CD4-positive, alpha-beta T cell treated with Interleukin-2 at 100 ng/mL for 4 hours (primary cell): ENCODE results near the gene NCOA5.

Experiments used
- DNase-seq: peaks from one replicate; pipeline ENCODE4 v3.0.0-alpha.2; 2020; ENCODE audit warnings: low spot score

The NCOA5 gene

DNA sequence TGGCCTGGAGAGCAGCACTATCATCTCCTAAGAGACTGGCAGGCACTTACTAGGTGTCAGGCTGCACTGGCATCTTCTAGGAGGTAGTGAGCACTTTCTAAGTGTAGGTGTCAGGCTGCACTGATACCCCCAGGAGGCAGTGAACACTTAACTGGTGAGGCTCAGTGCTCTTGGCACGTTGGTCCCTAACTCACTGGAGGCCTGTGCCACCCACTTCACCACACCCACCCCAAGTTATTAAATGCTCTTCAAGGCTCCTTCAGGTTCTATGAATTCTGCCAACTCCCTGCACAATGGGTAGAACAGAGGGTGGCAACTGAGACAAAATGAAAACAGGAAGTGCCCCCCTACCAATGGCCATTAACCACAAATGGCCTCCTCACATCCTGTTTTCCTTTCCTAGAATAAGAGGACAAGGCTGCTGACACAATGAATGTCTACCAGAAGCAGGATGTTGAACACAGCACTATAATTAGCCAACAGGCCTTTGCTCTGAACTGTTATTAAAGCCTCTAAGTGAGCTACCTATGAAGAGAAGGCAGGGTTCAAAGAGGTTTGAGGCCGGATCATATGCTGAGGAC lies 29.4 kb downstream of the NCOA5 start:
- peak; percentile 24 for DNase-seq

- DNase-seq, result no peak
These were observed 31.0 kb downstream of the NCOA5 start for GRCh38 chr20:46058599-46059281.

GRCh38 chr20:46057856-46058598 lies 31.7 kb downstream of the NCOA5 start:
- DNase-seq, result peak; percentile 9

- DNase-seq, result no peak
These were observed 32.5 kb downstream of the NCOA5 start for GRCh38 chr20:46056970-46057855.

DNA sequence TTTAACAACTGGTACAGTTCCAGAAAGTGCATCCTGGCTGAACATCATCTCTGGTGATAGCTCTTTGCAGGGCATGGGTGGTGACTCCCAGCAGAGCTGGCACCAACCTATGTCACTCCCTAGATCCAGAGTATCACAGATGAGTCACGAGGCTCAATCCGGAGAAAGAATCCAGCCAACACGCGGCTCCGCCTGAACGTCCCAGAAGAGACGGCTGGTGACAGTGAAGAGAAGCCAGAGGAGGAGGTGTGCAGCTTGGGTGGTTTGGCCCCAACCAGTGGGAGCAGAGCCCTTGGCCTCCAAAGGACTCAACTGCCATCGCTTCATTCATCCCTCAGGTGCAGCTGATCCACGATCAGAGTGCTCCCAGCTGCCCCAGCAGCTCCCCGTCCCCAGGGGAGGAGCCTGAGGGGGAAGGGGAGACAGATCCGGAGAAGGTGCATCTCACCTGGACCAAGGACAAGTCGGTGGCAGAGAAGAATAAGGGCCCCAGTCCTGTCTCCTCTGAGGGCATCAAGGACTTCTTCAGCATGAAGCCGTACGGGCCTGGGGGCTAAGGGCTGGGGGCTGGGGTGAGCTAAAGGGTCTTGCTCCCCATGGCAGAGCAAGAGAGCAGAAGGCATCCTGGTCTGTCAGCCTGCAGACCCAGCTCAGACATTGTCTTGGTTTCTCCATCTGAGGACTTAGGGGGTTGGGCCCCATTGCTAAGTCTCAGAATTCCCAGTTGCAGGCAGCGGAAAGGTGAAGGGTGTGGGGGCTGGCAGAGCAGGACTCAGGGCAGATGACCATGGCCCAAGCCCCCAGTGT lies 33.5 kb downstream of the NCOA5 start:
- DNase-seq, result no peak

- no peak for DNase-seq
These were observed 34.5 kb downstream of the NCOA5 start for GRCh38 chr20:46055269-46055668.

- no peak for DNase-seq
These were observed 35.2 kb downstream of the NCOA5 start for GRCh38 chr20:46054606-46055005.

DNA sequence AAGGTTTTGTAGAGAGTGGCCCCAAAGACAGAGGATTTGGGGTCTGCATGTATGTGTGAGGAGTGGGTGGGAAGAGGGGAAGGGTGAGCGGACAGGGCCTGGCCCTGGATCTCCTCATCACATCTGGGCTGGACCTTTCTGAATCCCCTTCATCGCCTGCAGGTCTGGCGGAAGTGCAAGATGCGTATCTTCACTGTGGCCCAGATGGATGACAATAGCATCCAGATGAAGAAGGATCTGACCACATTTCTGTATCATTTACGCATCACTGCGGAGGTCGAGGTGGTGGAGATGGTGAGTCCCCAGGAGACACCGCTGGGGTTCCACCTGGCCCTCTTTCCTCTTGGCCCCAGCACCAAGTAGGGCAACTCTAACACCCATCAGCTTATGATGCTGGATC lies 36.3 kb downstream of the NCOA5 start:
- DNase-seq, result no peak

- no peak for DNase-seq
These were observed 38.0 kb downstream of the NCOA5 start for GRCh38 chr20:46051556-46052308.

DNA sequence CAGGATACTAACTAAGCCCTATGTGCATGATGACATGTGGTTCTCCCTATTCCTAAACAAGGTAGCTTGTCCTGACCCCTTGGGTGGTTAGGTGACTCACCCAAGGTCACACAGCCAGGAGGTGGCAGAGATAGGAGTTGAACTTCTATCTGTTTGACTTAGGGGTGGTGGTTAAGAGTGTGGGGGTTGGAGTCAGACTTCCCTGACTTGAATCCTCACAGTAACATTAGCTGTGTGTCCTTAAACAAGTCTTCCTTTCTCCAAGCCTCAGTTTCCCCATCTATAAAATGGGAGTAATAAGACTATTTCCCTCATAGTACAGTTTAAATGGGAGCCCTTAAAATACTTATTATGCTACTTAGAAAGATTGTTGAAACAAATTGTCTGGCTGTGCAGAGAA lies 38.9 kb downstream of the NCOA5 start:
- no peak for DNase-seq

- DNase-seq, result no peak
These were observed 39.3 kb downstream of the NCOA5 start for GRCh38 chr20:46050444-46050843.

- DNase-seq, result no peak
These were observed 39.9 kb downstream of the NCOA5 start for GRCh38 chr20:46049815-46050214.

- DNase-seq, result no peak
These were observed 40.6 kb downstream of the NCOA5 start for GRCh38 chr20:46049190-46049589.

GRCh38 chr20:46047821-46048220 lies 41.9 kb downstream of the NCOA5 start:
- no peak for DNase-seq

- no peak for DNase-seq
These were observed 43.0 kb downstream of the NCOA5 start for GRCh38 chr20:46046588-46047310.

DNA sequence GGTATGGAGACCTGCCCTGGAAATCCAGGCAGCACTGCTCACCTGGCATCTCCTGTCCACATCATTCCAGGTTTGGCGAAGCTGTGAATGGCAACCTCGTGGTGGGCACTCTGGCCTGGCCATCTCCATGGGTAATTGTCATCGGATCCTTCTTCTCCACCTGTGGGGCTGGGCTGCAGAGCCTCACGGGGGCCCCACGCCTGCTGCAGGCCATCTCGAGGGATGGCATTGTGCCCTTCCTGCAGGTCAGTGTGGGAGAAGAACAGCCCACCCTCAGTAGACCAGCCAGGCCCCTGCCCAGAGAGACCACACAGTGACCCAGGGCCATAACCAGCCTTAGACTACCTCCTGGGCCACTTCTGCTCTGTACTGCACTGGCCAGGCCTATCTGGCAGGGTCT lies 44.9 kb downstream of the NCOA5 start:
- no peak for DNase-seq

DNA sequence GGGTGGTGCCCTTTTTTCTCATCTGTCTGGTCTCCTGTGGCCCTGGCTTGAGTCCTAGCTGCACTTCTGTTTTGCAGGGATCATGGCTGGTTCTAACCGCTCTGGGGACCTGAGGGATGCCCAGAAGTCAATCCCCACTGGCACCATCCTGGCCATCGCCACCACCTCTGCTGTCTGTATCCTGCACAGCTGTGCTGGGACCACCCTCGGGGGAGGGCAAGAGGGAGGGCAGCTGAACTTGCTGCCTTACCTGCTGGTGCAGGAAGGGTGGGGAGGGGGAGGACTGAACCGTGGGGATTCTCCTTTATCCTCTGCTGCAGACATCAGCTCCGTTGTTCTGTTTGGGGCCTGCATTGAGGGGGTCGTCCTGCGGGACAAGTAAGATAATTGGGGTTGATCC lies 46.2 kb downstream of the NCOA5 start:
- no peak for DNase-seq

- peak; percentile 24 for DNase-seq
These were observed 48.7 kb downstream of the NCOA5 start for GRCh38 chr20:46040902-46041535.

DNA sequence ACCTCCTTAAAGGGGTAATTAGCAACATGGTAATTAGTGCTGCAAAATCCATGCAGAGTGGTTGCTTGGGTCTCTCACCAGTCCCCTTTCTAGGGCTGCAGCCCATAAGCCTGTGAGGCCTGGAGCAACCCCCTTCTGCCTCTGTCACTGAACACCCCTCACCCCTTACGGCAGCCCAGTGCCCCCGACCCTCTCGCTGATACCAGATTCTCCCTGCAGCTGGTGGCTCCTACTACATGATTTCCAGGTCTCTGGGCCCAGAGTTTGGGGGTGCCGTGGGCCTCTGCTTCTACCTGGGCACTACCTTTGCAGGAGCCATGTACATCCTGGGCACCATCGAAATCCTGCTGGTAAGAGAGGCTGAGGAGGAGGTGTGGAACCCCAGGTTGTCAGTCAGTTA lies 52.7 kb downstream of the NCOA5 start:
- DNase-seq, result no peak

DNA sequence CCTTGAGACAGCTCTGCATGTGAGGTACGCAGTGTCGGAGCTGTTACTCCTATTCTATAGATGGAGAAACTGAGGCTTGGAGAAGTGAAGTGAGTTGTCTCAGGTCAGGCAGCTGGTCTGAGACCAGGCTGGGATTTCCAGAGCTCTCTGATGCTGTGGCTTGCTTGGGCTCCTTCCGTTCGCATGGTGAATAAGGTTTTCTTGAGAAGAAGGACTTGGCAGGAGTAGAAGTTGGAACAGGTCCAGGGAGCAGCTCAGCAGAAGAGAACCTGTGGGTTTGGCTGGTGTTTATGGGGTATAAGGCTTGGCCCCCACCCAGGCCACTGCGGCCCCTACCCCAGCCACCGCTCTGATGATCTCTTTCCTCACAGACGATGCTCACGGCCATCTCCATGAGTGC lies 53.4 kb downstream of the NCOA5 start:
- DNase-seq, result no peak
